ENCODE data around the gene RNU6-7. TPM values are rescaled to one million over a fixed set of nuclear protein-coding genes. Genes with fewer than 3 reads are reported as not detected.

Gene RNU6-7
- total and polyA plus RNA-seq, 2 of the 13 experiments (the other 11 are each of a cell fraction or from before 2014, with no cell fraction given), result under 0.01 TPM; not detected in 1

DNA sequence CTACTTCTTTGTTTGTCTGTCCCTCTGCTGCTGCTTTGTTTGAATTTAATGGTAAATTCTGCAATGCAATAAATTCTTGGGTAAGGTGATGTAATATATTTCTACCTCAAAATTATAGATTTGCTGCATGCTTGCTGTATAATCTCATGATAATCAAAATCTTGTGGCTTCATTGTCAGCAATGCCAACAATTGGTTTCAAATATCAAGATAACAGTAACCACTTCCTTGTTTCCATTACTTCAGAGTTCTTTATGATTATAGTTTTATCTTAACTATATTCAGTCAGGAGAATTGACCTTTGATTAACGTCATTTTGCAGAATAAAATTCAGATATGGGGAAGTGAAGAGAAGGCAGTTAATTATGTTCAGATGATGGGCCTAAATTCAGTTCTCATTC lies 31.4 kb downstream of the RNU6-7 start:
- Histone ChIP-seq H3K4me1 (ENCODE audit: insufficient read depth, low read length) (no peaks in the 10 kb centered on the region), H3K27me3 (ENCODE audit: control insufficient read depth in 1 of 2, insufficient read depth in 2 of 2, low read length in 2 of 2) (no peaks in the 10 kb centered on the region), H3K4me2 (ENCODE audit: low read depth, low read length) (no peak overlapping the region), H3K27ac (ENCODE audit: extremely low read length, insufficient read depth, low read length) (no peak overlapping the region), H2AFZ (ENCODE audit: low read length) (no peak overlapping the region), H3K4me3 (replicated peaks in 1 of 3; ENCODE audit: insufficient read depth in 1 of 3, low read depth in 2 of 3, low read length in 3 of 3) (no peak overlapping the region), H3K36me3 (replicated peaks in 1 of 2; ENCODE audit: control insufficient read depth in 1 of 2, insufficient read depth in 2 of 2, low read length in 2 of 2) (no peaks in the 10 kb centered on the region), H4K20me1 (ENCODE audit: insufficient read depth, low read length) (no peaks in the 10 kb centered on the region), H3K9me3 (ENCODE audit: low read length) (no peaks in the 10 kb centered on the region), H3K79me2 (ENCODE audit: insufficient read depth, low read length) (no peaks in the 10 kb centered on the region), H3K9ac (ENCODE audit: insufficient read depth, low read depth, low read length) (no peak overlapping the region)
- in situ Hi-C loops (cut with HindIII; ENCODE audit: extremely low pct_ligation_motif_present, low pct_unique_long_range_greater_than_20kb), result no loop called here
- TF ChIP-seq KAT2B (IDR thresholded peaks at IDR 0.05; ENCODE audit: borderline replicate concordance, low read depth, low read length) (no peak), ZNF33A (CRISPR knock-in tag; IDR thresholded peaks at IDR 0.05; ENCODE audit: borderline replicate concordance) (no peak)
- TF ChIP-seq, protein P1, sequence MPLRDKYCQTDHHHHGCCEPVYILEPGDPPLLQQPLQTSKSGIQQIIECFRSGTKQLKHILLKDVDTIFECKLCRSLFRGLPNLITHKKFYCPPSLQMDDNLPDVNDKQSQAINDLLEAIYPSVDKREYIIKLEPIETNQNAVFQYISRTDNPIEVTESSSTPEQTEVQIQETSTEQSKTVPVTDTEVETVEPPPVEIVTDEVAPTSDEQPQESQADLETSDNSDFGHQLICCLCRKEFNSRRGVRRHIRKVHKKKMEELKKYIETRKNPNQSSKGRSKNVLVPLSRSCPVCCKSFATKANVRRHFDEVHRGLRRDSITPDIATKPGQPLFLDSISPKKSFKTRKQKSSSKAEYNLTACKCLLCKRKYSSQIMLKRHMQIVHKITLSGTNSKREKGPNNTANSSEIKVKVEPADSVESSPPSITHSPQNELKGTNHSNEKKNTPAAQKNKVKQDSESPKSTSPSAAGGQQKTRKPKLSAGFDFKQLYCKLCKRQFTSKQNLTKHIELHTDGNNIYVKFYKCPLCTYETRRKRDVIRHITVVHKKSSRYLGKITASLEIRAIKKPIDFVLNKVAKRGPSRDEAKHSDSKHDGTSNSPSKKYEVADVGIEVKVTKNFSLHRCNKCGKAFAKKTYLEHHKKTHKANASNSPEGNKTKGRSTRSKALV (CRISPR knock-in tag; IDR thresholded peaks at IDR 0.05), result no peak
- ChIA-PET CTCF (ENCODE audit: low intra/inter-chr PET ratio, low total read pairs) (no interaction called here), POLR2A (no interaction called here)
- BruUV-seq (replicated peaks), result no TSS peak
- ATAC-seq (no peak), FAIRE-seq (no peak), DNase-seq (ENCODE audit: low spot score) (no peak)
- intact Hi-C loops (cut with micrococcal nuclease; ENCODE audit: unreplicated experiment), result no loop called here
- 4% methylated on average over 1 of the region's 1 CpG for WGBS (ENCODE audit: low lambda C conversion rate)

DNA sequence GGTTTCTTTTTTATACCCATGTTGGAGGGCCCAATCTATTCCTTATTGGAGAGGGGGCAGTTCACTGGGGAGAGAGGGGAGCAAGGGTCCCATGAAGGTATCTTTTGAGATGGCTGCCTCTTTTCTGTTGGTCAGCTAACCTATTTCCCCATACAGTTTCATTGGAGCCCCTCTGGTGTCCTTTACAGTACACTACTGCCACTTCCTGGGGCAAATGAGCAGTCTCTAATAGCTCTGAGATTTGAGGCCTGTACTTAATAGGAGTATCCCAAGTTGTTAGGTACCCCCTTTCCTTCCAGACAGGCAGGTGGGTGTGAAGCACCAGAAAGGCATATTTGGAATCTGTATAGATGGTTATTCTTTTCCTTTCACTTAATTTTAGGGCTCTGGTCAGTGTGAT lies 42.6 kb downstream of the RNU6-7 start:
- peak; percentile 67 for TF ChIP-seq STAG1 (CRISPR knock-in tag; IDR thresholded peaks at IDR 0.05)
- TF ChIP-seq JUNB (CRISPR knock-in tag; IDR thresholded peaks at IDR 0.05; ENCODE audit: borderline replicate concordance), result no peak
- peak; percentile 45; the same call in 1 of the 2 replicates for TF ChIP-seq SMC3 (IDR thresholded peaks at IDR 0.05; ENCODE audit: low read length)
- TF ChIP-seq, protein P2, sequence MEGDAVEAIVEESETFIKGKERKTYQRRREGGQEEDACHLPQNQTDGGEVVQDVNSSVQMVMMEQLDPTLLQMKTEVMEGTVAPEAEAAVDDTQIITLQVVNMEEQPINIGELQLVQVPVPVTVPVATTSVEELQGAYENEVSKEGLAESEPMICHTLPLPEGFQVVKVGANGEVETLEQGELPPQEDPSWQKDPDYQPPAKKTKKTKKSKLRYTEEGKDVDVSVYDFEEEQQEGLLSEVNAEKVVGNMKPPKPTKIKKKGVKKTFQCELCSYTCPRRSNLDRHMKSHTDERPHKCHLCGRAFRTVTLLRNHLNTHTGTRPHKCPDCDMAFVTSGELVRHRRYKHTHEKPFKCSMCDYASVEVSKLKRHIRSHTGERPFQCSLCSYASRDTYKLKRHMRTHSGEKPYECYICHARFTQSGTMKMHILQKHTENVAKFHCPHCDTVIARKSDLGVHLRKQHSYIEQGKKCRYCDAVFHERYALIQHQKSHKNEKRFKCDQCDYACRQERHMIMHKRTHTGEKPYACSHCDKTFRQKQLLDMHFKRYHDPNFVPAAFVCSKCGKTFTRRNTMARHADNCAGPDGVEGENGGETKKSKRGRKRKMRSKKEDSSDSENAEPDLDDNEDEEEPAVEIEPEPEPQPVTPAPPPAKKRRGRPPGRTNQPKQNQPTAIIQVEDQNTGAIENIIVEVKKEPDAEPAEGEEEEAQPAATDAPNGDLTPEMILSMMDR (CRISPR knock-in tag; IDR thresholded peaks at IDR 0.05), result peak; percentile 56
- H3K27ac ChIP-seq (ENCODE audit: extremely low read length, insufficient read depth, low read length), result no peak overlapping the region
- no peaks in the 10 kb centered on the region for H3K4me1 ChIP-seq (ENCODE audit: insufficient read depth, low read length)
- DNase-seq (ENCODE audit: low spot score), result peak; percentile 33
- in situ Hi-C loops (cut with HindIII; ENCODE audit: extremely low pct_ligation_motif_present, low pct_unique_long_range_greater_than_20kb), result no loop called here
- H2AFZ ChIP-seq (ENCODE audit: low read length), result no peak overlapping the region
- BruUV-seq (replicated peaks), result no TSS peak
- H3K9me3 ChIP-seq (ENCODE audit: low read length), result no peaks in the 10 kb centered on the region
- 0 out of 5 replicates have a peak, but pooled peaks cover 0 to 4% of the 10 kb centered on the region in 2 experiments for H3K27me3 ChIP-seq (ENCODE audit: control insufficient read depth in 1 of 2, insufficient read depth in 2 of 2, low read length in 2 of 2)
- no peaks in the 10 kb centered on the region for H4K20me1 ChIP-seq (ENCODE audit: insufficient read depth, low read length)
- FAIRE-seq, result no peak
- H3K79me2 ChIP-seq (ENCODE audit: insufficient read depth, low read length), result no peaks in the 10 kb centered on the region
- intact Hi-C loops (cut with micrococcal nuclease; ENCODE audit: unreplicated experiment), result no loop called here
- ChIA-PET POLR2A (no interaction called here), CTCF (ENCODE audit: low intra/inter-chr PET ratio, low total read pairs) (interaction anchor here (1.4 kb wide), 1 partner anchor 318 kb away, joined by 5 read pairs; no protein-coding TSS in a partner anchor)
- H3K9ac ChIP-seq (ENCODE audit: insufficient read depth, low read depth, low read length), result no peak overlapping the region
- no peak overlapping the region for H3K4me2 ChIP-seq (ENCODE audit: low read depth, low read length)
- no peak overlapping the region for H3K4me3 ChIP-seq (replicated peaks in 1 of 3; ENCODE audit: insufficient read depth in 1 of 3, low read depth in 2 of 3, low read length in 3 of 3)
- peak; percentile 77 for ATAC-seq
- H3K36me3 ChIP-seq (replicated peaks in 1 of 2; ENCODE audit: control insufficient read depth in 1 of 2, insufficient read depth in 2 of 2, low read length in 2 of 2), result no peaks in the 10 kb centered on the region
